Measurements from ENCODE around the gene RNF222. TPM values are rescaled to one million over a fixed set of nuclear protein-coding genes. Genes with fewer than 3 reads are reported as not detected.
A peak's percentile ranks its signal among the peaks of the same experiment; 100 is the strongest.

RNF222 gene
- total RNA-seq, 6 experiments from 2014 or later, result not detected

DNA sequence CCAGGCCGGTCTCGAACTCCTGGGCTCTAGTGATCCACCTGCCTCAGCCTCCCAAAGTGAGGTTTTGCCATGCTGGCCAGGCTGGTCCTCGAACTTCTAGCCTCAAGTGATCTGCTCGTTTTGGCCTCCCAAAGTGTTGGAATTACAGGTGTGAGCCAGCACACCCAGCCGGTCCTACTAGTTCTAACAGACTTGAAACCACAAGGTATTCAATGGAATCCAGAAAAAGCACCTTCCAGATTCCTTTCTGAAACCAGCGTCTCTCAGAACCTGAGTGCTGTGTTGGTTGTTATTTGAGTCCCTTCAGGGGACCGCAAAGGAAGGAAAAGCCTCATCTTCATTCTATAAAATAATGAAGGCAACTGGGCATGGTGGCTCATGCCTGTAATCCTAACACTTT lies 25.2 kb downstream of the RNF222 start:
- WGBS (ENCODE audit: insufficient coverage, low coverage, low lambda C conversion rate, missing lambda C conversion rate), result 85% methylated on average over 7 of the region's 7 CpGs
- TF ChIP-seq POLR2A (IDR thresholded peaks at IDR 0.05), result no peak
- no peak overlapping the region for H3K4me3 ChIP-seq
- H3K27ac ChIP-seq, result no peak overlapping the region
- H3K36me3 ChIP-seq, result peaks cover 0 to 19% (median 6%) of the 10 kb centered on the region in 4 donors
- ATAC-seq, result no peak
- no peaks in the 10 kb centered on the region for H3K9me3 ChIP-seq
- peaks cover 0 to 11% (median 5%) of the 10 kb centered on the region in 4 donors for H3K4me1 ChIP-seq
- intact Hi-C loops (cut with DNase I), result no loop called here
- DNase-seq, result no peak
- no peaks in the 10 kb centered on the region for H3K27me3 ChIP-seq

GRCh38 chr17:8371786-8372185 lies 25.8 kb downstream of the RNF222 start:
- Histone ChIP-seq H3K4me3 (no peak overlapping the region), H3K27ac (no peak overlapping the region), H3K36me3 (peaks cover 0 to 14% (median 5%) of the 10 kb centered on the region in 4 donors), H3K4me1 (peaks cover 0 to 5% (median 2%) of the 10 kb centered on the region in 4 donors), H3K9me3 (no peaks in the 10 kb centered on the region), H3K27me3 (no peaks in the 10 kb centered on the region)
- no peak for DNase-seq
- ATAC-seq, result no peak
- intact Hi-C loops (cut with DNase I), result no loop called here
- 90% methylated on average over 4 of the region's 4 CpGs for WGBS (ENCODE audit: insufficient coverage, low coverage, low lambda C conversion rate, missing lambda C conversion rate)
- TF ChIP-seq POLR2A (IDR thresholded peaks at IDR 0.05) (no peak), CTCF (IDR thresholded peaks at IDR 0.05) (no peak)

DNA sequence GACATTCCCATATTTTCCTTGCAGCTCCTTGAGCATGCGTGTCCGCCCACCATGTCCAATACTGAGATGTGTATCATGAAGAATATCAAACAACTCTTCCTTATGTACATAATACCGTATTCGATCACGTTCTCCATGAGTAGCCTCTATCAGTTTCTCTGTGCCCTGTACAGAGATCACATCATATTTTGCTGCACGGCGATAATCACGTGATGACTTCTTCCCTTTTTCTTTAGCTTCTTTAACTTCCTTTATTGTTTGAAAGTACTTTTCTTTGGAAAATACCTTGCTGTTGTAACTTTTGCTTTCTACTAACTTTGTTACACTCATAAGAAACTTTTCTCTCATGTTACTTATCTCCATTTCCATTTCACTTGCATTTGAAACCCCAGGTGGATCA lies 27.7 kb downstream of the RNF222 start:
- no peaks in the 10 kb centered on the region for H3K27me3 ChIP-seq
- no peak for TF ChIP-seq CTCF (IDR thresholded peaks at IDR 0.05)
- TF ChIP-seq POLR2A (IDR thresholded peaks at IDR 0.05), result no peak
- peaks cover 0 to 14% (median 5%) of the 10 kb centered on the region in 4 donors for H3K36me3 ChIP-seq
- no peak for ATAC-seq
- 80% methylated on average over 8 of the region's 8 CpGs for whole genome bisulfite sequencing (ENCODE audit: insufficient coverage, low coverage, low lambda C conversion rate, missing lambda C conversion rate)
- DNase-seq, result no peak
- H3K9me3 ChIP-seq, result no peaks in the 10 kb centered on the region
- no peak overlapping the region for H3K27ac ChIP-seq
- H3K4me1 ChIP-seq, result no peaks in the 10 kb centered on the region
- intact Hi-C loops (cut with DNase I), result no loop called here
- H3K4me3 ChIP-seq, result no peak overlapping the region

GRCh38 chr17:8368193-8368592 lies 29.4 kb downstream of the RNF222 start:
- Histone ChIP-seq H3K27ac (no peak overlapping the region), H3K4me1 (no peaks in the 10 kb centered on the region), H3K36me3 (peaks cover 0 to 14% (median 5%) of the 10 kb centered on the region in 4 donors), H3K9me3 (no peaks in the 10 kb centered on the region), H3K4me3 (no peak overlapping the region), H3K27me3 (no peaks in the 10 kb centered on the region)
- 83% methylated on average over 3 of the region's 3 CpGs for WGBS (ENCODE audit: insufficient coverage, low coverage, low lambda C conversion rate, missing lambda C conversion rate)
- intact Hi-C loops (cut with DNase I), result no loop called here
- ATAC-seq (no peak), DNase-seq (no peak)
- no peak for TF ChIP-seq CTCF (IDR thresholded peaks at IDR 0.05)
- TF ChIP-seq POLR2A (IDR thresholded peaks at IDR 0.05), result no peak

DNA sequence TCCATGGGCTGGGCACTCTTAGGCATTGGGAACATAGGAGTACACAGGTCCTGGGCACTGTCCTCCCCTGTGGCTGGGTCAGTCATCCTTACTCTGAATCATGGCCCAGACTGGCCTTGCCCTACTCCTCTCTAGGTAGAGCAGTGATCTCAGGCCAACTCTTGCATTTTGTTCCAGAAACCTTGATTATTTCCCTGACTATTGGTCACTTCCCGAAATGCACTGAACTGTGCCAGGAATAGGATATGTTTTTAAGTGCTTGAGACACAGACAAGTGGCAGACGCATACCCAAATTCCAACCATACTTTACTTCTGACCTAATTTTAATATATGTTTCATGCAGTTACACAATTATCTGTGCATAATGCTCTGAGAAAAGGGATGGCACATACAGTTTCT lies 31.4 kb downstream of the RNF222 start:
- 87% methylated on average over 2 of the region's 2 CpGs for WGBS (ENCODE audit: insufficient coverage, low coverage, low lambda C conversion rate, missing lambda C conversion rate)
- Histone ChIP-seq H3K4me1 (no peaks in the 10 kb centered on the region), H3K36me3 (peaks cover 0 to 14% (median 5%) of the 10 kb centered on the region in 4 donors), H3K27me3 (no peaks in the 10 kb centered on the region), H3K27ac (no peak overlapping the region), H3K9me3 (no peaks in the 10 kb centered on the region), H3K4me3 (no peak overlapping the region)
- intact Hi-C loops (cut with DNase I), result no loop called here
- ATAC-seq (peak in 2 of 4 donors; percentile 23 to 52), DNase-seq (no peak)
- no peak for TF ChIP-seq CTCF (IDR thresholded peaks at IDR 0.05)
- TF ChIP-seq POLR2A (IDR thresholded peaks at IDR 0.05), result no peak
